K562 (cell line): ENCODE data around the gene CYP2D6. TPM values are rescaled to one million over a fixed set of nuclear protein-coding genes. Genes with fewer than 3 reads are reported as not detected.

Experiments used
- ATAC-seq: fragments of 200-7000 bp; cut with Tn5 transposase; 3 replicates; pipeline ENCODE4 v1.9.1; 2020; ENCODE audit warnings: moderate library complexity
- BruUV-seq: library from RNA; stranded (reverse); fragments of 400-500 nt; replicated peaks from 2 replicates; lab custom pipeline; 2021; lab: Mats Ljungman, UMichigan
- CTCF ChIA-PET: fragments of 300-600 bp; formaldehyde crosslinking; extraction: SDS; loops from one replicate; lab custom pipeline; 2021; ENCODE audit warnings: low intra/inter-chr PET ratio; lab: Yijun Ruan, JAX
- POLR2A ChIA-PET: fragments of 300-600, 350-650 bp; sonication (Branson Sonifier 250); formaldehyde crosslinking; extraction: SDS; loops from one replicate; lab custom pipeline; 2021; ENCODE audit warnings: antibody characterized with exemption, inconsistent platforms; lab: Yijun Ruan, JAX
- DNase-seq, 4 experiments: peaks; one replicate each; pipeline versions ENCODE4 v3.0.0 to v3.0.0-alpha.2; 2011 to 2018; ENCODE audit warnings: low spot score in 3 of 4, mixed read lengths in 3 of 4; ENCODE audit errors: extremely low read depth in 1 of 4
- FAIRE-seq: peaks from 2 replicates; lab custom pipeline; 2011; peaks lifted over from hg19 to GRCh38; lab: Jason Lieb, UNC
- H2AFZ ChIP-seq: 2 replicates; pipeline ENCODE4 v1.6.0; 2011; ENCODE audit warnings: low read depth, low read length, control low read depth, inconsistent platforms
- H3K27ac ChIP-seq: fragments of 200-600 bp; 3 replicates; pipeline ENCODE4 v1.8.0; 2011; ENCODE audit warnings: low read depth, mild to moderate bottlenecking, control low read depth, inconsistent platforms, low read length, moderate library complexity, mixed read lengths; ENCODE audit errors: extremely low read depth
- H3K27me3 ChIP-seq, 2 experiments: fragments of 300-600 bp in 1 of 2; 2 replicates in 1 of 2; 3 replicates in 1 of 2; pipeline versions ENCODE4 v1.6.0 to v1.8.0; 2011; ENCODE audit warnings: inconsistent platforms in 2 of 2, low read length in 2 of 2, mild to moderate bottlenecking in 1 of 2, mixed read lengths in 1 of 2, moderate library complexity in 1 of 2; ENCODE audit not compliant: control insufficient read depth in 2 of 2, insufficient read depth in 2 of 2
- H3K36me3 ChIP-seq: fragments of 300-600 bp; 3 replicates; pipeline ENCODE4 v1.8.0; 2011; ENCODE audit warnings: mild to moderate bottlenecking, low read length, inconsistent platforms; ENCODE audit not compliant: control insufficient read depth, insufficient read depth
- H3K4me1 ChIP-seq, 2 experiments: fragments of 200-600 bp in 1 of 2; replicated peaks in 1 of 2; 2 replicates in 1 of 2; 3 replicates in 1 of 2; pipeline versions ENCODE4 v1.5.1 to v1.8.0; 2011; ENCODE audit warnings: inconsistent platforms in 2 of 2, low read length in 2 of 2, mild to moderate bottlenecking in 1 of 2, mixed read lengths in 1 of 2, moderate library complexity in 1 of 2; ENCODE audit not compliant: control insufficient read depth in 2 of 2, insufficient read depth in 2 of 2
- H3K4me2 ChIP-seq: 2 replicates; pipeline ENCODE4 v1.6.1; 2011; ENCODE audit warnings: low read length, control low read depth, inconsistent platforms, mixed read lengths; ENCODE audit not compliant: insufficient read depth
- H3K4me3 ChIP-seq: fragments of 200-600 bp; sonication (generic), shearing (Covaris generic); 2 replicates; pipeline ENCODE4 v1.5.1; 2016; ENCODE audit warnings: control low read depth, inconsistent platforms
- H3K79me2 ChIP-seq: fragments of 200-600 bp; 3 replicates; pipeline ENCODE4 v1.8.0; 2011; ENCODE audit warnings: low read length, inconsistent platforms; ENCODE audit not compliant: control insufficient read depth, insufficient read depth
- H3K9ac ChIP-seq, 2 experiments: 2 replicates each; pipeline versions ENCODE4 v1.6.0 to v1.6.1; 2011; ENCODE audit warnings: low read depth in 2 of 2, low read length in 2 of 2, control low read depth in 1 of 2, inconsistent platforms in 1 of 2, mild to moderate bottlenecking in 1 of 2, mixed read lengths in 1 of 2; ENCODE audit not compliant: insufficient read depth in 1 of 2
- H3K9me1 ChIP-seq: one replicate; pipeline ENCODE4 v1.6.0; 2011; ENCODE audit warnings: inconsistent platforms, mild to moderate bottlenecking, low read length, moderate library complexity; ENCODE audit not compliant: control insufficient read depth, insufficient read depth
- H3K9me3 ChIP-seq: replicated peaks from 2 replicates; pipeline ENCODE4 v1.5.1; 2011; ENCODE audit warnings: low read depth, low read length, inconsistent platforms; ENCODE audit not compliant: control insufficient read depth, insufficient read depth
- H4K20me1 ChIP-seq: replicated peaks from 2 replicates; pipeline ENCODE4 v1.6.1; 2011; ENCODE audit warnings: low read length, inconsistent platforms, mixed read lengths; ENCODE audit not compliant: control insufficient read depth, insufficient read depth
- CBX2 ChIP-seq: fragments of 200-600 bp; sonication (generic); IDR thresholded peaks from one replicate; pipeline ENCODE4 v1.6.1; 2012; ENCODE audit warnings: mild to moderate bottlenecking, low read length, inconsistent platforms; ENCODE audit not compliant: insufficient read depth, poor library complexity, severe bottlenecking
- ELF4 ChIP-seq: fragments of 450-650 bp; formaldehyde crosslinking; IDR thresholded peaks from 2 replicates; pipeline ENCODE4 v1.4.0; 2022; ENCODE audit warnings: missing genetic modification characterization
- LEF1 ChIP-seq: fragments of 450-650 bp; IDR thresholded peaks from 2 replicates; pipeline ENCODE4 v1.6.1; 2016; ENCODE audit warnings: mild to moderate bottlenecking
- NFYB ChIP-seq: IDR thresholded peaks from 2 replicates; pipeline ENCODE4 v1.6.1; 2011; ENCODE audit warnings: mild to moderate bottlenecking, moderate library complexity; ENCODE audit not compliant: insufficient read length; ENCODE audit errors: extremely low read depth
- OTX1 ChIP-seq: fragments of 450-650 bp; formaldehyde crosslinking; IDR thresholded peaks from 2 replicates; pipeline ENCODE4 v1.4.0; 2022; ENCODE audit warnings: mild to moderate bottlenecking
- POLR2A ChIP-seq: fragments of 450-650 bp; conservative IDR thresholded peaks from 2 replicates; pipeline ENCODE4 v1.6.1; 2016
- WGBS: fragments of 100-300 bp; shearing (Covaris generic); methylation state at CpG from one replicate; pipeline ENCODE4 v1.1.6; 2016; ENCODE audit warnings: low coverage, mixed read lengths; ENCODE audit not compliant: insufficient coverage; ENCODE audit errors: missing lambda C conversion rate; 5-methylcytosine and 5-hydroxymethylcytosine counted together
- in situ Hi-C: fragments of 300-500 bp; cut with MboI; formaldehyde crosslinking; loops from 4 replicates; pipeline ENCODE4 v1.15.0; 2018; ENCODE audit warnings: inconsistent platforms, mixed read lengths
- intact Hi-C: fragments of 100-400 bp; cut with micrococcal nuclease; formaldehyde crosslinking; loops from 2 replicates; pipeline ENCODE4 v1.14.2; 2022
- polyA plus RNA-seq, 8 experiments: library from polyadenylated mRNA; depleted of rRNA in 4 of 8; stranded (reverse) in 5 of 8; unstranded in 3 of 8; fragments of >200 nt; fragmentation: Nextera tagmentation in 2 of 8; fragmentation: Illumina TruSeq in 1 of 8; extraction: Ambion mirVana in 2 of 8; extraction: Trizol in 1 of 8; gene quantifications; 2 replicates each; pipeline versions ENCODE4 v1.2.1 to v1.2.3, GENCODE V29; 2011 to 2014; ENCODE audit warnings: inconsistent platforms in 1 of 8, missing spikeins in 1 of 8
- total RNA-seq, 7 experiments: library from RNA; depleted of rRNA in 6 of 7; stranded (reverse); fragments of >200 nt in 6 of 7; fragmentation: Illumina TruSeq in 2 of 7; extraction: Trizol in 2 of 7; gene quantifications; 2 replicates each; pipeline versions ENCODE4 v1.2.1 to v1.2.3, GENCODE V29; 2011 to 2021; ENCODE audit warnings: low replicate concordance in 1 of 7
- TF ChIP-seq, protein P1 (sequence below): sonication (generic); formaldehyde crosslinking; IDR thresholded peaks from 2 replicates; pipeline ENCODE4 v1.8.0; 2023; ENCODE audit warnings: mild to moderate bottlenecking, missing genetic modification reagents
- TF ChIP-seq, protein P2 (sequence below): fragments of 250-450 bp; sonication (Bioruptor Pico); IDR thresholded peaks from 2 replicates; pipeline ENCODE4 v1.8.0; 2022; ENCODE audit warnings: inconsistent platforms, mild to moderate bottlenecking, moderate library complexity, borderline replicate concordance
- TF ChIP-seq, protein P3 (sequence below): fragments of 450-650 bp; IDR thresholded peaks from 2 replicates; pipeline ENCODE4 v1.6.1; 2016; ENCODE audit warnings: mild to moderate bottlenecking, moderate library complexity

The CYP2D6 gene
- total and polyA plus RNA-seq, 9 of the 15 experiments (the other 6 are each of a cell fraction or from before 2014, with no cell fraction given), result 0.04 to 0.20 (median 0.09) TPM; not detected in 5

DNA sequence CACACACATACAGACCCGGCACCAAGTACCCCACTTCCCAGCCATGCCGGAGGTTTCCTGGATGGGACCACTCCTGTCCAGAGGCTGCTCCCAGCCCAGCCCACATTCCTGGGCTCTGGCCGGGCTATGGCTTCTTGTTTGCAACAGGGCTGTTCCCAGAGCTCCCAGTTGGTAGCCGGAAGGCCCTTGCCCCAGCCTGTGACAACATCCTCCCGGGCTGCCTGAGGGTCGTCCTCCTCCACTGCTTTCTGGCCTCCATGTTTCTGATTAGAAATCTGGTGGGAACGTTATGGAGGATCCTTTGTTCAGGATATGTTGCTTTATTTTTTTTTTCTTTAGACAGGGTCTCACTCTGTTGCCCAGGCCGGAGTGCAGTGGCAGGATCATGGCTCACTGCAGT lies 952 bp upstream of the CYP2D6 start:
- no peaks in the 10 kb centered on the region for H3K79me2 ChIP-seq
- H3K4me1 ChIP-seq, result peaks cover 0 to 16% of the 10 kb centered on the region in 2 experiments; a peak in 2 of 5 replicates
- H2AFZ ChIP-seq, result no peak overlapping the region
- no peak overlapping the region for H3K4me2 ChIP-seq
- ChIA-PET CTCF (no interaction called here), POLR2A (no interaction called here)
- in situ Hi-C loops (no loop called here), intact Hi-C loops (no loop called here)
- H3K36me3 ChIP-seq, result no peaks in the 10 kb centered on the region
- no peaks in the 10 kb centered on the region for H3K9me1 ChIP-seq
- H3K9me3 ChIP-seq, result no peaks in the 10 kb centered on the region
- FAIRE-seq, result no peak
- no peak overlapping the region for H3K4me3 ChIP-seq
- no TSS peak for BruUV-seq
- WGBS, result 33% methylated on average over 6 of the region's 8 CpGs
- no peak overlapping the region for H3K27ac ChIP-seq
- DNase-seq, result no peak
- H4K20me1 ChIP-seq, result no peaks in the 10 kb centered on the region
- TF ChIP-seq ELF4 (CRISPR knock-in tag) (no peak), NFYB (no peak), OTX1 (no peak), LEF1 (no peak), POLR2A (no peak), CBX2 (no peak)
- TF ChIP-seq, protein P1, sequence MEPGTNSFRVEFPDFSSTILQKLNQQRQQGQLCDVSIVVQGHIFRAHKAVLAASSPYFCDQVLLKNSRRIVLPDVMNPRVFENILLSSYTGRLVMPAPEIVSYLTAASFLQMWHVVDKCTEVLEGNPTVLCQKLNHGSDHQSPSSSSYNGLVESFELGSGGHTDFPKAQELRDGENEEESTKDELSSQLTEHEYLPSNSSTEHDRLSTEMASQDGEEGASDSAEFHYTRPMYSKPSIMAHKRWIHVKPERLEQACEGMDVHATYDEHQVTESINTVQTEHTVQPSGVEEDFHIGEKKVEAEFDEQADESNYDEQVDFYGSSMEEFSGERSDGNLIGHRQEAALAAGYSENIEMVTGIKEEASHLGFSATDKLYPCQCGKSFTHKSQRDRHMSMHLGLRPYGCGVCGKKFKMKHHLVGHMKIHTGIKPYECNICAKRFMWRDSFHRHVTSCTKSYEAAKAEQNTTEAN (CRISPR knock-in tag), result no peak
- TF ChIP-seq, protein P2, sequence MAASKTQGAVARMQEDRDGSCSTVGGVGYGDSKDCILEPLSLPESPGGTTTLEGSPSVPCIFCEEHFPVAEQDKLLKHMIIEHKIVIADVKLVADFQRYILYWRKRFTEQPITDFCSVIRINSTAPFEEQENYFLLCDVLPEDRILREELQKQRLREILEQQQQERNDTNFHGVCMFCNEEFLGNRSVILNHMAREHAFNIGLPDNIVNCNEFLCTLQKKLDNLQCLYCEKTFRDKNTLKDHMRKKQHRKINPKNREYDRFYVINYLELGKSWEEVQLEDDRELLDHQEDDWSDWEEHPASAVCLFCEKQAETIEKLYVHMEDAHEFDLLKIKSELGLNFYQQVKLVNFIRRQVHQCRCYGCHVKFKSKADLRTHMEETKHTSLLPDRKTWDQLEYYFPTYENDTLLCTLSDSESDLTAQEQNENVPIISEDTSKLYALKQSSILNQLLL (CRISPR knock-in tag), result no peak
- TF ChIP-seq, protein P3, sequence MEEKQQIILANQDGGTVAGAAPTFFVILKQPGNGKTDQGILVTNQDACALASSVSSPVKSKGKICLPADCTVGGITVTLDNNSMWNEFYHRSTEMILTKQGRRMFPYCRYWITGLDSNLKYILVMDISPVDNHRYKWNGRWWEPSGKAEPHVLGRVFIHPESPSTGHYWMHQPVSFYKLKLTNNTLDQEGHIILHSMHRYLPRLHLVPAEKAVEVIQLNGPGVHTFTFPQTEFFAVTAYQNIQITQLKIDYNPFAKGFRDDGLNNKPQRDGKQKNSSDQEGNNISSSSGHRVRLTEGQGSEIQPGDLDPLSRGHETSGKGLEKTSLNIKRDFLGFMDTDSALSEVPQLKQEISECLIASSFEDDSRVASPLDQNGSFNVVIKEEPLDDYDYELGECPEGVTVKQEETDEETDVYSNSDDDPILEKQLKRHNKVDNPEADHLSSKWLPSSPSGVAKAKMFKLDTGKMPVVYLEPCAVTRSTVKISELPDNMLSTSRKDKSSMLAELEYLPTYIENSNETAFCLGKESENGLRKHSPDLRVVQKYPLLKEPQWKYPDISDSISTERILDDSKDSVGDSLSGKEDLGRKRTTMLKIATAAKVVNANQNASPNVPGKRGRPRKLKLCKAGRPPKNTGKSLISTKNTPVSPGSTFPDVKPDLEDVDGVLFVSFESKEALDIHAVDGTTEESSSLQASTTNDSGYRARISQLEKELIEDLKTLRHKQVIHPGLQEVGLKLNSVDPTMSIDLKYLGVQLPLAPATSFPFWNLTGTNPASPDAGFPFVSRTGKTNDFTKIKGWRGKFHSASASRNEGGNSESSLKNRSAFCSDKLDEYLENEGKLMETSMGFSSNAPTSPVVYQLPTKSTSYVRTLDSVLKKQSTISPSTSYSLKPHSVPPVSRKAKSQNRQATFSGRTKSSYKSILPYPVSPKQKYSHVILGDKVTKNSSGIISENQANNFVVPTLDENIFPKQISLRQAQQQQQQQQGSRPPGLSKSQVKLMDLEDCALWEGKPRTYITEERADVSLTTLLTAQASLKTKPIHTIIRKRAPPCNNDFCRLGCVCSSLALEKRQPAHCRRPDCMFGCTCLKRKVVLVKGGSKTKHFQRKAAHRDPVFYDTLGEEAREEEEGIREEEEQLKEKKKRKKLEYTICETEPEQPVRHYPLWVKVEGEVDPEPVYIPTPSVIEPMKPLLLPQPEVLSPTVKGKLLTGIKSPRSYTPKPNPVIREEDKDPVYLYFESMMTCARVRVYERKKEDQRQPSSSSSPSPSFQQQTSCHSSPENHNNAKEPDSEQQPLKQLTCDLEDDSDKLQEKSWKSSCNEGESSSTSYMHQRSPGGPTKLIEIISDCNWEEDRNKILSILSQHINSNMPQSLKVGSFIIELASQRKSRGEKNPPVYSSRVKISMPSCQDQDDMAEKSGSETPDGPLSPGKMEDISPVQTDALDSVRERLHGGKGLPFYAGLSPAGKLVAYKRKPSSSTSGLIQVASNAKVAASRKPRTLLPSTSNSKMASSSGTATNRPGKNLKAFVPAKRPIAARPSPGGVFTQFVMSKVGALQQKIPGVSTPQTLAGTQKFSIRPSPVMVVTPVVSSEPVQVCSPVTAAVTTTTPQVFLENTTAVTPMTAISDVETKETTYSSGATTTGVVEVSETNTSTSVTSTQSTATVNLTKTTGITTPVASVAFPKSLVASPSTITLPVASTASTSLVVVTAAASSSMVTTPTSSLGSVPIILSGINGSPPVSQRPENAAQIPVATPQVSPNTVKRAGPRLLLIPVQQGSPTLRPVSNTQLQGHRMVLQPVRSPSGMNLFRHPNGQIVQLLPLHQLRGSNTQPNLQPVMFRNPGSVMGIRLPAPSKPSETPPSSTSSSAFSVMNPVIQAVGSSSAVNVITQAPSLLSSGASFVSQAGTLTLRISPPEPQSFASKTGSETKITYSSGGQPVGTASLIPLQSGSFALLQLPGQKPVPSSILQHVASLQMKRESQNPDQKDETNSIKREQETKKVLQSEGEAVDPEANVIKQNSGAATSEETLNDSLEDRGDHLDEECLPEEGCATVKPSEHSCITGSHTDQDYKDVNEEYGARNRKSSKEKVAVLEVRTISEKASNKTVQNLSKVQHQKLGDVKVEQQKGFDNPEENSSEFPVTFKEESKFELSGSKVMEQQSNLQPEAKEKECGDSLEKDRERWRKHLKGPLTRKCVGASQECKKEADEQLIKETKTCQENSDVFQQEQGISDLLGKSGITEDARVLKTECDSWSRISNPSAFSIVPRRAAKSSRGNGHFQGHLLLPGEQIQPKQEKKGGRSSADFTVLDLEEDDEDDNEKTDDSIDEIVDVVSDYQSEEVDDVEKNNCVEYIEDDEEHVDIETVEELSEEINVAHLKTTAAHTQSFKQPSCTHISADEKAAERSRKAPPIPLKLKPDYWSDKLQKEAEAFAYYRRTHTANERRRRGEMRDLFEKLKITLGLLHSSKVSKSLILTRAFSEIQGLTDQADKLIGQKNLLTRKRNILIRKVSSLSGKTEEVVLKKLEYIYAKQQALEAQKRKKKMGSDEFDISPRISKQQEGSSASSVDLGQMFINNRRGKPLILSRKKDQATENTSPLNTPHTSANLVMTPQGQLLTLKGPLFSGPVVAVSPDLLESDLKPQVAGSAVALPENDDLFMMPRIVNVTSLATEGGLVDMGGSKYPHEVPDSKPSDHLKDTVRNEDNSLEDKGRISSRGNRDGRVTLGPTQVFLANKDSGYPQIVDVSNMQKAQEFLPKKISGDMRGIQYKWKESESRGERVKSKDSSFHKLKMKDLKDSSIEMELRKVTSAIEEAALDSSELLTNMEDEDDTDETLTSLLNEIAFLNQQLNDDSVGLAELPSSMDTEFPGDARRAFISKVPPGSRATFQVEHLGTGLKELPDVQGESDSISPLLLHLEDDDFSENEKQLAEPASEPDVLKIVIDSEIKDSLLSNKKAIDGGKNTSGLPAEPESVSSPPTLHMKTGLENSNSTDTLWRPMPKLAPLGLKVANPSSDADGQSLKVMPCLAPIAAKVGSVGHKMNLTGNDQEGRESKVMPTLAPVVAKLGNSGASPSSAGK, result no peak
- TF ChIP-seq, all 486 proteins: peak for 0
- ATAC-seq, result no peak
- Histone ChIP-seq H3K9ac (no peak overlapping the region), H3K27me3 (no peaks in the 10 kb centered on the region)
